Subcutaneous abdominal adipose tissue (tissue), 5 donors: Measurements from ENCODE around the gene APP.

ENCODE experiments used
- H3K27ac ChIP-seq: one replicate; pipeline ENCODE4 v1.7.0; 2013; ENCODE audit warnings: low read depth, mild to moderate bottlenecking, inconsistent platforms, low read length, moderate library complexity
- H3K27me3 ChIP-seq, 5 donors: one replicate each; pipeline ENCODE4 v1.7.0; 2013; ENCODE audit warnings: low read length in 5 of 5, inconsistent platforms in 1 of 5; ENCODE audit not compliant: control insufficient read depth in 5 of 5, insufficient read depth in 4 of 5
- H3K36me3 ChIP-seq, 5 donors: one replicate each; pipeline ENCODE4 v1.7.0; 2013; ENCODE audit warnings: low read length in 5 of 5; ENCODE audit not compliant: control insufficient read depth in 5 of 5, insufficient read depth in 5 of 5
- H3K4me1 ChIP-seq, 5 donors: one replicate each; pipeline ENCODE4 v1.7.0; 2013; ENCODE audit warnings: low read length in 5 of 5, mild to moderate bottlenecking in 3 of 5, moderate library complexity in 1 of 5; ENCODE audit not compliant: control insufficient read depth in 5 of 5, insufficient read depth in 5 of 5
- H3K4me3 ChIP-seq, 5 donors: one replicate each; pipeline ENCODE4 v1.7.0; 2013; ENCODE audit warnings: low read length in 5 of 5, low read depth in 1 of 5
- H3K9ac ChIP-seq, 5 donors: one replicate each; pipeline ENCODE4 v1.7.0; 2013; ENCODE audit warnings: low read length in 5 of 5, mild to moderate bottlenecking in 4 of 5, moderate library complexity in 3 of 5
- H3K9me3 ChIP-seq, 5 donors: one replicate each; pipeline ENCODE4 v1.7.0; 2013; ENCODE audit warnings: low read length in 5 of 5; ENCODE audit not compliant: control insufficient read depth in 5 of 5
- donor health status: healthy.
- donor health status: healthy.
- donor health status: healthy.
- donor health status: healthy.
- donor health status: healthy.

APP gene

GRCh38 chr21:25944672-25945213, 225.8 kb downstream of the APP start:
- Histone ChIP-seq H3K27me3 (no peaks in the 10 kb centered on the region), H3K4me3 (no peak overlapping the region), H3K9me3 (peaks cover 0 to 4% (median 0%) of the 10 kb centered on the region in 5 donors), H3K4me1 (peaks cover 0 to 6% (median 0%) of the 10 kb centered on the region in 5 donors), H3K27ac (no peak overlapping the region), H3K9ac (no peak overlapping the region), H3K36me3 (no peaks in the 10 kb centered on the region)

- no peak overlapping the region for H3K27ac ChIP-seq
Measured at GRCh38 chr21:25944082-25944481, 226.5 kb downstream of the APP start.

GRCh38 chr21:25942135-25942534, 228.4 kb downstream of the APP start:
- Histone ChIP-seq H3K27ac (no peak overlapping the region), H3K4me1 (peaks cover 0 to 17% (median 5%) of the 10 kb centered on the region in 5 donors), H3K9ac (no peak overlapping the region)

More at GRCh38 chr21:25944082-25944481, 226.5 kb downstream of the APP start:
- H3K4me1 ChIP-seq = peaks cover 0 to 10% (median 3%) of the 10 kb centered on the region in 5 donors
- peaks cover 0 to 4% (median 0%) of the 10 kb centered on the region in 5 donors for H3K9me3 ChIP-seq
- H3K27me3 ChIP-seq = no peaks in the 10 kb centered on the region
- no peak overlapping the region for H3K9ac ChIP-seq
- H3K36me3 ChIP-seq = no peaks in the 10 kb centered on the region
- H3K4me3 ChIP-seq = no peak overlapping the region

GRCh38 chr21:25939396-25939761, 231.2 kb downstream of the APP start:
- peak overlapping the region; percentile 2 for H3K27ac ChIP-seq
- no peak overlapping the region for H3K4me3 ChIP-seq
- H3K4me1 ChIP-seq = peaks cover 2 to 23% (median 8%) of the 10 kb centered on the region in 5 donors
- H3K27me3 ChIP-seq = no peaks in the 10 kb centered on the region
- no peak overlapping the region for H3K9ac ChIP-seq
- H3K36me3 ChIP-seq = no peaks in the 10 kb centered on the region
- no peaks in the 10 kb centered on the region for H3K9me3 ChIP-seq

More at GRCh38 chr21:25942135-25942534, 228.4 kb downstream of the APP start:
- Histone ChIP-seq H3K4me3 (no peak overlapping the region), H3K9me3 (peaks cover 0 to 4% (median 0%) of the 10 kb centered on the region in 5 donors), H3K36me3 (no peaks in the 10 kb centered on the region), H3K27me3 (no peaks in the 10 kb centered on the region)

GRCh38 chr21:25938658-25939395, 231.7 kb downstream of the APP start:
- Histone ChIP-seq H3K9ac (no peak overlapping the region), H3K4me1 (peaks cover 2 to 22% (median 8%) of the 10 kb centered on the region in 5 donors), H3K27ac (peak overlapping the region; percentile 2)

DNA sequence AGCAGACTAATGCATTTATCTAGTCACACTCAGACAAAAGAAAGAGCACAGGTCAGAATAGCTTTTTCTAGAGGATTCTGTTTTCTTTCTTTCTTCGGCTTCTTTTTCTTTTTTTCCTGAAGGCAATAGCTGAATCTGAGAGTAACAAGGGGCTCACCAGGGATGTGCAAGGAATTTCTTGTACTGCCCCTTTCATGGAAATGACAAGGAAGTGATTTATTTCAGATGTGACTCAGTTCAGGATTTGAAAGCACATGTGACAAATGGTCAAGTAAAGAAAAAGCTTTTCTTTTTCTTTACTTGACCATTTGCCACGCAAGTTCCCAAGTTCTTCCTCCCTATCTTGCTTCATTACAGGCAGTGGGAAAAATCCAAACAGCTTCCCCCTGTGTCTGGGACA, 233.8 kb downstream of the APP start:
- no peak overlapping the region for H3K9ac ChIP-seq
- H3K9me3 ChIP-seq = no peaks in the 10 kb centered on the region
- no peaks in the 10 kb centered on the region for H3K27me3 ChIP-seq
- no peaks in the 10 kb centered on the region for H3K36me3 ChIP-seq
- H3K27ac ChIP-seq = peak overlapping the region; percentile 3
- no peak overlapping the region for H3K4me3 ChIP-seq
- peaks cover 4 to 22% (median 8%) of the 10 kb centered on the region in 5 donors for H3K4me1 ChIP-seq

More at GRCh38 chr21:25938658-25939395, 231.7 kb downstream of the APP start:
- no peak overlapping the region for H3K4me3 ChIP-seq
- no peaks in the 10 kb centered on the region for H3K27me3 ChIP-seq
- H3K36me3 ChIP-seq = no peaks in the 10 kb centered on the region
- H3K9me3 ChIP-seq = no peaks in the 10 kb centered on the region

DNA sequence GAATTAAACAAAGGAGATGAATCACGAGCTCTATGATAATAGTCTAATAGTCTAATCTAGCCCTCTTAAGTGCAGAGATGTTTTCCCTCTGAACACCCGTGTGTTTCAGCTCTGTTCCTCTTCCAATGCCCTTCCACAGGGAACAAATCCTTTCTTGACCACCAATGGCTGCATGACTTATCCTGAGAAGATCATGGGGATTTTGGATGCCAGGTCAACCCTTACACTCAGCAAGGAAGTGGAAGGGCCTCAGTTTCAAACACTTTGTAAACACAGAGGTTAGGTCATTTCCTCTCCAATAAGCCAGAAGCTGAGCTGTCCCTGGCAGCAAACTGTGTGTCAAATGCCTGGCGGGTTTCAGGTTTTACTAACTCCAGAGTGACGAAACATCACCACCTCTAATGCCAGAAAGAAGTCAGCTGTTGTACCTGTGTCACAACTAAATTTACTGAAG, 235.8 kb downstream of the APP start:
- Histone ChIP-seq H3K9ac (no peak overlapping the region), H3K27me3 (no peaks in the 10 kb centered on the region), H3K9me3 (no peaks in the 10 kb centered on the region), H3K27ac (peak overlapping the region; percentile 67), H3K36me3 (no peaks in the 10 kb centered on the region), H3K4me1 (peaks cover 4 to 36% (median 11%) of the 10 kb centered on the region in 5 donors), H3K4me3 (no peak overlapping the region)

- H3K27me3 ChIP-seq = no peaks in the 10 kb centered on the region
- no peaks in the 10 kb centered on the region for H3K36me3 ChIP-seq
- no peak overlapping the region for H3K4me3 ChIP-seq
- H3K27ac ChIP-seq = peak overlapping the region; percentile 67
- H3K4me1 ChIP-seq = peaks cover 4 to 33% (median 11%) of the 10 kb centered on the region in 5 donors
- no peak overlapping the region for H3K9ac ChIP-seq
- H3K9me3 ChIP-seq = no peaks in the 10 kb centered on the region
Measured at GRCh38 chr21:25934130-25934529, 236.4 kb downstream of the APP start.

GRCh38 chr21:25931765-25932164, 238.8 kb downstream of the APP start:
- H3K27ac ChIP-seq = peak overlapping the region; percentile 37

GRCh38 chr21:25929856-25930520, 240.6 kb downstream of the APP start:
- no peak overlapping the region for H3K27ac ChIP-seq
- no peaks in the 10 kb centered on the region for H3K36me3 ChIP-seq
- H3K27me3 ChIP-seq = no peaks in the 10 kb centered on the region
- peak overlapping the region in 1 of 5 donors; percentile 6 for H3K4me3 ChIP-seq
- H3K9ac ChIP-seq = no peak overlapping the region
- H3K9me3 ChIP-seq = no peaks in the 10 kb centered on the region
- peaks cover 2 to 46% (median 11%) of the 10 kb centered on the region in 5 donors for H3K4me1 ChIP-seq

More at GRCh38 chr21:25931765-25932164, 238.8 kb downstream of the APP start:
- Histone ChIP-seq H3K9me3 (no peaks in the 10 kb centered on the region), H3K27me3 (no peaks in the 10 kb centered on the region), H3K4me1 (peaks cover 0 to 35% (median 6%) of the 10 kb centered on the region in 5 donors), H3K36me3 (no peaks in the 10 kb centered on the region), H3K4me3 (no peak overlapping the region), H3K9ac (no peak overlapping the region)
